ENCODE results near the gene DENND5A.

The DENND5A gene

DNA sequence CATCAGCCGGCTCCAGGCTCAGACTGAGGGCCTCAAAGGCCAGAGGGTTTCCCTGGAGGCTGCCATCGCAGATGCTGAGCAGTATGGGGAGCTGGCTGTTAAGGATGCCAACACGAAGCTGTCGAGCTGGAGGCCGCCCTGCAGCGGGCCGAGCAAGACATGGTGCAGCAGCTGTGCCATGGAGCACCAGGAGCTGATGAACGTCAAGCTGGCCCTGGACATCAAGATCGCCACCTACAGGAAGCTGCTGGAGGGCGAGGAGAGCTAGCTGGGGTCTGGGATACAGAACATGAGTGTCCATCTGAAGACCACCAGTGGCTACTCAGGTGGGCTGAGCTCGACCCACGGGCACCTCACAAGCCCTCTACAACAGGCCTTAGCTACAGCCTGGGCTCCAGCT lies 169.7 kb downstream of the DENND5A start:
- DNase-seq (ENCODE audit: low read depth): no peak

DNA sequence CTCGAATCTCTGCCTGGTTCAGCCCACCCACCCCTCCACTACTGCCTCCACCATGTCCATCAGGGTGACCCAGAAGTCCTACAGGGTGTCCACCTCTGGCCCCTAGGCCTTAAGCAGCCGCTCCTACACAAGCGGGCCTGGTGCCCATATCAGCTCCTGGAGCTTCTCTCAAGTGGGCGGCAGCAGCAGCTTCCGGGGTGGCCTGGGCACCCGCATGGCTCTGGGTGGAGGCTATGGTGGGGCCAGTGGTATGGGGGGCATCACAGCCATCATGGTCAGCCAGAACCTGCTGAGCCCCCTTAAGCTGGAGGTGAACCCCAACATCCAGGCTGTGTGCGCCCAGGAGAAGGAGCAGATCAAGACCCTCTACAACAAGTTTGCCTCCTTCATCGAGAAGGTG lies 170.7 kb downstream of the DENND5A start:
- DNase-seq (ENCODE audit: low read depth): no peak

DNA sequence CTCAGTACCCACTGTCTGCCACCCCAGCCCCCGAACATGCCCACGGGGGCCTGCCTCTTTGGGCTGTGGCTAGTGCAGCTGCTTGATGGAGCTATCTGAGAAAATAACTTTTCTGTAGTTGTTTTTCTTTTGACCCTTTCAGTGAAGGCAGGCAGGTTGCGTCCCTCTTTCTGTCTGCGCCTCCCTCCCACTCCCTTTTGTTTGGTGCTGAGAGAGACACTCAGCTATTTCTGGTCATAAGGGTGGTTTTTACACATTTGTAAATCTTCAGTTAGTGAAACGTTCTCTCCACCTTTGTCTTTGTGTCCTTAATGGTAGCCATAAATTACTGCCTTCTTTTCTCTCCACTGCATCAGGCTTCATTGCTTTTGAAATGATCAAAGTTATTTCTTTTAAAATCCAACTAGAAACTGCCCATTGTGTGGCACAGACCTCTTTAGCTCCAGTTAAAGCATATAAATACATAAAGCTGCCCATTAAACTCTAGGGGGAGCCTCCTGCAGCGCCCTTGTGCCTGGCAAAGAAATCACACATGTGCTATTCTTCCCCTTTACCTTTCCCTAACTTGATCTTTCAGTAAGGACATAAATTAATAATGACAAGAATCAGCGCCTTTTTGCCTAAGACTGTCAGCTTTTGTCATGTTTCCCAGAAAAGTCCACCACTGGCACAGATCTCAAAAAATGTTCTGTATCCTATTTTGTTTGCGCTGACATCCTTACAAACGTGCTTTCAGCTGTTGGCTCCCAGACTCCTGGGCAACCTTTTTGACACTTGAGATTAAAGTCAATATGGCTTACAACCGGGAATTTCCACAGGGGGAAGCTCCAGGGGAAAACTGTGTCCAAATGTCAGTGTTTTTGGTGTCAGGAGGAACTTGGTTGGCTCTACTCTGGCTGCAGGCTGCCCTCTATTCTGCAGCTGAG lies 172.0 kb downstream of the DENND5A start:
- no peak for DNase-seq (ENCODE audit: low read depth)

DNA sequence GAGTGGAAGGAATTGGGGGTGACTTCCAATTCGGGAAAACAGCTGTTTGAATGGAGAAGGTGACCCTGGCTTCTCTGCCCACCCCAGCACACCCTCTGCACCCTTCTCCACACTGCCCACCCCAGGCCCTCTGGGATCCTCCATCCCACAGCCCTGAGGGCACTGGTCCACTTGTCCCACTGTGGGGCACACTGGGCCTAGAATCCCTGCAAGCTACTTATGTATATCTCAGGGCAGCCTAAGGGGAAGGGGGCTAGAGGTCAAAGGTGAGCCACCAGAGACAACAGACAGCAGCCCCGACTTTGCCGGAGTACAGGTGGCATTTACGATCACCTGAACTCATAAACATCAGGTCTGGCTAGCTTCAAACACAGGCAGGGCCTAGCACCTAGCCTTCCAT lies 173.1 kb downstream of the DENND5A start:
- DNase-seq (ENCODE audit: low read depth): no peak

DNA sequence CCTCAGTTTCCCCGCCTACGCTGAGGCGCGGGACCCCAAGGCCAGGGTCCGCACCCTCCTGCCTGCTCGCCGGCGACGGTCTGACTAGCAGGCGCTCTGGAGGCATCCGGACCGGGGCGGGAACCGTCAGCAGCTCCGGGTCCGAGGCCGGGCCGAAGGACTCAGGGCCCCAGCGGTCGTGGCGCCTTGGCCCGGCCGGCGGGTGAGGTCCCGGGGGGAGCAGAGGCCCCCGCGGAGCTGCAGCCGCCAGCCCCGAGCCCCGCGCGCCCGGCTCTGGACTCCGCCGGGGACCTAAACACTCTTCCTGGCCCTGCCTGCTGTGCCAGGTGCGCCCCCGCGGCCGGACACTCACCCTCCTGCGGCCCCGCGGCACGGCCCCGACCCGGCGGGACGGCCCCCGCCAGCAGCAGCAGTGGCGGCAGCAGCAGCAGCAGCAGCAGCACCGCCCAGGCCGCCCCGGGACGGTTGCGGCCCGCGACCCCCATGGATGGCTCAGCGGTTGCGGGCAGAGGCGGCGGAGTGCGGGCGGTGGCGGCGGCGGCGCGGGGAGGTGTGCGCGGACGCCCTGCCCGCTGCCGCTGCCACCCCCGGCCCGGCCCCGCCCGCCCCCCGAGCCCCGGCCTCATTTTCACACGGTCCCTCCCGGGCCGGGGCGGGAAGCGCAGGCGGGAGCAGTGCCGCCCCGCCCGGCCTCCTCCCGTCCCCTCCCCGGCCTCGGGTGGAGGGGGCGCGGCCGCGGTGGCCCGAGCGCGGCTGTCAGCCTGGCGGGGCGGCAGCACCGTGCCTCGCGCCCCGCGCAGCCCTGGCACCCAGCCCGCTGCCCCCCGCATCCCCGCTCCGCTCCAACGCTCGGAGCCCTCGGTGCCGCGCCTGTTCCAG lies 173.9 kb downstream of the DENND5A start, which contains the start of gene SCUBE2:
Gene SCUBE2 (minus strand): TSS at position 556 of the 879 bp plus-strand sequence. CDS start 71 bp downstream, at position 485.
- DNase-seq (ENCODE audit: low read depth): no peak

DNA sequence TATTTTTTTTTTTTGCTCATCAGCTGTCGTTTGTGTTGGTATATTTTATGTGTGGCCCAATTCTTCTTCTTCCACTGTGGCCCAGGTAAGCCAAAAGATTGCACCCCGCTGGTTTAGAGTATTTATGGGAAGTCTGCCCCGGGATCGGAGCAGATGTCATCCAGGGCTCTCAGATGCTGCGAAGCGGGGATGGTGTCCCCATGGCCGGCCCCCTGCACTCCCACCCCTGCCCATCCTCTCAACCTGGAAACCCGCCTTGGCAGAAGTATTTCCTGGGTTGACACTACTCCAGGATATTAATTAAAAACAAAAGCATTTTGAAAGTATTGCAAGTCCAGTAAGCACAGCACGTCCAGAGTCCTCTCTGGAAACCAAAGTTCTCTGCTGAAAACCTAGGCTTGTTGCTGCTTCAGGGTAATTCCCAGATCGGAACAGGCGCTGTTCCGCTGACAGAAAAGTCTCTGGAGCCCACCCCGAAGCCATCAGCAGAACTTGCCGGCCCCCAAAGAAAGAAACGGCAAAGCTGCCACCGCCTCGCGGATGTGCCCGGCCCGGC lies 174.6 kb downstream of the DENND5A start:
- DNase-seq (ENCODE audit: low read depth): no peak

DNA sequence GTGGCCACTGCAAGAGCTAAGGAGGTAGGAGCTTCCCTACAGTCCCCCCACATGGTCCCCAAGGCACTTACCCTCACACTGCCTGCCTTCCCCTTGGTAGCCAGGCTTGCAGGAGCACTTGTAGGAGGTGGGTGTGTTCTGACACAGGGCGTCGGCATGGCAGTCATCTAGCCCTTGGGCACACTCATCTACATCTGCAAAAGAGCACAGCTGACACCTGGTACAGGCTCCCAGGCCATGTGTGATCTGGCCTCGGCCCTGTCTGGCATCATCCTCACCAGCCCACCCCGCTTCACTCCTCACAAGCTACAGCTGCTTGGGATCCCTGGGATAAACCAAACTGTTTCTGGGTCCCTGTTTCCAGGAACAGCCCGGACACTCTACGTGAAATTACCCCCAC lies 175.5 kb downstream of the DENND5A start:
- DNase-seq (ENCODE audit: low read depth): no peak

DNA sequence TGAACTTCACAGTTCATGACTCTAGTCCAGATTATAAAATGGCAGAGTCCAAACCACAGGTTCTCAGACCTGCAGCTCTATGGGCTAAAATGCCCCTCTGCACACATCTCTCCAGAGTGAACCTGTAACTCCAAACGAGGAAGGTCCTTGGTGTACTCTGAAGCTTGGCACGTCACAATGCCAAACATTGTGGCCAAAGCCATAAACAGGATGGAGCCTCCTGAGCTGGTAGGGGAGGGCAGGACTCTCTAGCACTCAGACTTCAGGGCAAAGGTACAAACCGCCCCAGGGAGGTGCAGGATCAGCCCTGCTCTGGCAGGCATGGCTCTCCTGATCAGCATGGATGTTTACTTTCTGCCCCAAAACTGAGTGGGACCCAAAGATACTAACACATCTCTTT lies 176.1 kb downstream of the DENND5A start:
- no peak for DNase-seq (ENCODE audit: low read depth)
